ENCODE results near the gene IGFALS.

The IGFALS gene

GRCh38 chr16:1788095-1788707 lies 5.3 kb downstream of the IGFALS start:
- no peak for DNase-seq

- no peak for DNase-seq
Observed at GRCh38 chr16:1787322-1788094, 6.0 kb downstream of the IGFALS start.

- DNase-seq, result no peak
Observed at GRCh38 chr16:1787056-1787321, 6.5 kb downstream of the IGFALS start.

- no peak for DNase-seq
Observed at GRCh38 chr16:1786242-1787055, 7.1 kb downstream of the IGFALS start.

GRCh38 chr16:1785846-1786170 lies 7.7 kb downstream of the IGFALS start:
- DNase-seq, result no peak

GRCh38 chr16:1784977-1785845 lies 8.3 kb downstream of the IGFALS start:
- no peak for DNase-seq

GRCh38 chr16:1782408-1783264 lies 10.9 kb downstream of the IGFALS start, which contains the start of the genes NUBP2 and SPSB3:
NUBP2 (plus strand) TSS chr16:1782960; CDS start chr16:1783021, 61 bp downstream.
SPSB3 (minus strand) TSS chr16:1782571; CDS start chr16:1781483, 1,088 bp downstream.
- peak; percentile 100 for DNase-seq

- no peak for DNase-seq
Observed at GRCh38 chr16:1781758-1782407, 11.6 kb downstream of the IGFALS start.

GRCh38 chr16:1781254-1781653 lies 12.3 kb downstream of the IGFALS start:
- no peak for DNase-seq

- no peak for DNase-seq
Observed at GRCh38 chr16:1780677-1781072, 12.8 kb downstream of the IGFALS start.

- DNase-seq, result no peak
Observed at GRCh38 chr16:1779741-1780676, 13.5 kb downstream of the IGFALS start.

GRCh38 chr16:1779234-1779701 lies 14.2 kb downstream of the IGFALS start:
- no peak for DNase-seq

GRCh38 chr16:1778200-1779179 lies 15.0 kb downstream of the IGFALS start:
- DNase-seq, result no peak

- no peak for DNase-seq
Observed at GRCh38 chr16:1777375-1778199, 15.9 kb downstream of the IGFALS start.

- DNase-seq, result no peak
Observed at GRCh38 chr16:1776991-1777374, 16.5 kb downstream of the IGFALS start.

- no peak for DNase-seq
Observed at GRCh38 chr16:1776672-1776955, 16.9 kb downstream of the IGFALS start.

- peak; percentile 95 for DNase-seq
Observed at GRCh38 chr16:1775846-1776671, 17.4 kb downstream of the IGFALS start.

Measured in NCI-H2171 treated with DMSO at 0.1 percent for 48 hours (cell line).